Heart right ventricle (tissue), 16 donors: ENCODE data around the gene PRR15. TPM values are rescaled to one million over a fixed set of nuclear protein-coding genes. Genes with fewer than 3 reads are reported as not detected.

Source experiments
- ATAC-seq, 8 donors: fragments of 200-7000 bp; cut with Tn5 transposase; one replicate each; pipeline ENCODE4 v1.9.1; 2020; ENCODE audit warnings: mild to moderate bottlenecking in 8 of 8, moderate library complexity in 8 of 8, moderate number of reproducible peaks in 1 of 8
- DNase-seq, 2 donors: peaks; one replicate each; pipeline ENCODE4 v3.0.0-alpha.2; 2020
- H3K27ac ChIP-seq, 10 donors: fragments of 200-600 bp; sonication (generic) in 2 of 10; one replicate each; pipeline versions ENCODE4 v1.5.0 to v1.8.0; 2020 to 2022; ENCODE audit warnings: mild to moderate bottlenecking in 3 of 10
- H3K27me3 ChIP-seq, 7 donors: fragments of 200-600 bp; one replicate each; pipeline ENCODE4 v1.8.0; 2021 to 2022; ENCODE audit warnings: mild to moderate bottlenecking in 2 of 7
- H3K36me3 ChIP-seq, 9 donors: fragments of 200-600 bp; sonication (generic) in 1 of 9; one replicate each; pipeline versions ENCODE4 v1.5.0 to v1.8.0; 2020 to 2022; ENCODE audit warnings: mild to moderate bottlenecking in 2 of 9
- H3K4me1 ChIP-seq, 9 donors: fragments of 200-600 bp; sonication (generic) in 1 of 9; one replicate each; pipeline versions ENCODE4 v1.5.0 to v1.8.0; 2020 to 2022; ENCODE audit warnings: mild to moderate bottlenecking in 4 of 9
- H3K4me3 ChIP-seq, 10 donors: fragments of 200-600 bp; sonication (generic) in 2 of 10; one replicate each; pipeline versions ENCODE4 v1.5.0 to v1.8.0; 2020 to 2022; ENCODE audit warnings: mild to moderate bottlenecking in 7 of 10, moderate library complexity in 2 of 10
- H3K9me3 ChIP-seq, 11 donors: fragments of 200-600 bp in 10 of 11; sonication (generic) in 2 of 11; one replicate each; pipeline versions ENCODE4 v1.5.0 to v1.8.0; 2013 to 2022; ENCODE audit warnings: mild to moderate bottlenecking in 2 of 11, control low read depth in 1 of 11, moderate library complexity in 1 of 11
- WGBS, 2 donors: extraction: QIAGEN DNeasy Blood & Tissue Kit; methylation state at CpG; one replicate each; pipeline ENCODE4 v1.1.7; 2013; ENCODE audit warnings: inconsistent platforms in 1 of 2; 5-methylcytosine and 5-hydroxymethylcytosine counted together
- intact Hi-C, 10 donors: fragments of 100-400 bp; cut with DNase I; formaldehyde crosslinking; loops; one replicate each; pipeline versions ENCODE4 v1.11.1 to v1.14.2; 2022
- polyA plus RNA-seq, 2 donors: library from polyadenylated mRNA; stranded (reverse); fragments of 200-250 nt; gene quantifications; one replicate each; pipeline ENCODE4 v1.2.3, GENCODE V29; 2013
- total RNA-seq, 10 donors: library from RNA; stranded (reverse); fragmentation: NEBNext Ultra II Directional in 3 of 10; extraction: Animal tissue kit (Norgen Biotek cat#: 25700) in 3 of 10; gene quantifications; one replicate each; pipeline versions ENCODE4 v1.2.1 to v1.2.4, GENCODE V29; 2021 to 2023
- TF ChIP-seq, protein P1 (sequence below), 9 donors: fragments of 200-600 bp; sonication (generic) in 2 of 9; IDR thresholded peaks; one replicate each; pipeline versions ENCODE4 v1.5.0 to v1.8.0; 2021 to 2022; ENCODE audit warnings: antibody characterized with exemption in 9 of 9, mild to moderate bottlenecking in 5 of 9, moderate library complexity in 1 of 9
- donor health status: Arrhythmogenic right ventricular cardiomyopathy.
- donor health status: ischemic (EF 13 %, LVEDD 7.1; RV severe dilation, severe dysfunction).
- donor health status: healthy with polysubstance abuse.
- donor health status: DM: no; HTN: yes; CAD: no.
- donor health status: DM: no; HTN: no; CAD: no.
- donor health status: ischemic (EF 25% LVEDD 6.9; RV normal size, moderate dysfunction).
- donor health status: ischemic (EF 25% LVEDD 5.7; RV mildly dilated, moderate dysfunction).
- donor health status: healthy.
- donor health status: DM: yes; HTN: yes; CAD: no.
- donor health status: Ischemic cardiomyopathy.
- donor health status: ischemic (EF 35%, LVEDD 5.7; RV mildly dilated, moderate dysfunction).
- donor health status: nonischemic (EF 11% LVEDD 7.7; RV severe dilation, severe dysfunction).
- donor health status: DM: yes; HTN: yes; CAD: no.
- donor health status: PGD.
- donor health status: ischemic (EF 29% LVEDD 5.4; RV normal size, mild dysfunction).
- donor health status: nonischemic (EF 23%, LVEDD 6.1; RV moderate dilation, normal function).

PRR15 gene
- total and polyA plus RNA-seq, 12 donors, result 0.14 to 0.49 (median 0.26) TPM; not detected in 5

- intact Hi-C loops, result no loop called here
- WGBS, 2 donors, result 60 to 66% methylated on average over 6 of the region's 6 CpGs
- TF ChIP-seq, protein P1, sequence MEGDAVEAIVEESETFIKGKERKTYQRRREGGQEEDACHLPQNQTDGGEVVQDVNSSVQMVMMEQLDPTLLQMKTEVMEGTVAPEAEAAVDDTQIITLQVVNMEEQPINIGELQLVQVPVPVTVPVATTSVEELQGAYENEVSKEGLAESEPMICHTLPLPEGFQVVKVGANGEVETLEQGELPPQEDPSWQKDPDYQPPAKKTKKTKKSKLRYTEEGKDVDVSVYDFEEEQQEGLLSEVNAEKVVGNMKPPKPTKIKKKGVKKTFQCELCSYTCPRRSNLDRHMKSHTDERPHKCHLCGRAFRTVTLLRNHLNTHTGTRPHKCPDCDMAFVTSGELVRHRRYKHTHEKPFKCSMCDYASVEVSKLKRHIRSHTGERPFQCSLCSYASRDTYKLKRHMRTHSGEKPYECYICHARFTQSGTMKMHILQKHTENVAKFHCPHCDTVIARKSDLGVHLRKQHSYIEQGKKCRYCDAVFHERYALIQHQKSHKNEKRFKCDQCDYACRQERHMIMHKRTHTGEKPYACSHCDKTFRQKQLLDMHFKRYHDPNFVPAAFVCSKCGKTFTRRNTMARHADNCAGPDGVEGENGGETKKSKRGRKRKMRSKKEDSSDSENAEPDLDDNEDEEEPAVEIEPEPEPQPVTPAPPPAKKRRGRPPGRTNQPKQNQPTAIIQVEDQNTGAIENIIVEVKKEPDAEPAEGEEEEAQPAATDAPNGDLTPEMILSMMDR (IDR thresholded peaks at IDR 0.05), result no peak
- DNase-seq (no peak), ATAC-seq (no peak)
- Histone ChIP-seq H3K9me3 (no peaks in the 10 kb centered on the region), H3K4me1 (peaks cover 7 to 22% (median 18%) of the 10 kb centered on the region in 9 donors), H3K27ac (no peak overlapping the region), H3K27me3 (peaks cover 0 to 73% (median 42%) of the 10 kb centered on the region in 7 donors), H3K36me3 (no peaks in the 10 kb centered on the region), H3K4me3 (no peak overlapping the region)
Observed at GRCh38 chr7:29569648-29570047, 6.0 kb downstream of the PRR15 start.

GRCh38 chr7:29572558-29572957 lies 8.9 kb downstream of the PRR15 start:
- no peaks in the 10 kb centered on the region for H3K36me3 ChIP-seq
- TF ChIP-seq, protein P1 (IDR thresholded peaks at IDR 0.05), result no peak
- WGBS, 2 donors, result 89% methylated on average over 2 of the region's 2 CpGs
- DNase-seq (no peak), ATAC-seq (no peak)
- H3K9me3 ChIP-seq, result peaks cover 0 to 13% (median 0%) of the 10 kb centered on the region in 11 donors
- no peak overlapping the region for H3K27ac ChIP-seq
- intact Hi-C loops, result no loop called here
- peaks cover 0 to 44% (median 16%) of the 10 kb centered on the region in 7 donors for H3K27me3 ChIP-seq
- H3K4me3 ChIP-seq, result no peak overlapping the region
- no peaks in the 10 kb centered on the region for H3K4me1 ChIP-seq

GRCh38 chr7:29573567-29573966 lies 9.9 kb downstream of the PRR15 start:
- no peak overlapping the region for H3K27ac ChIP-seq
- ATAC-seq (no peak), DNase-seq (no peak)
- TF ChIP-seq, protein P1 (IDR thresholded peaks at IDR 0.05), result no peak
- H3K4me3 ChIP-seq, result no peak overlapping the region
- H3K36me3 ChIP-seq, result no peaks in the 10 kb centered on the region
- 65 to 72% methylated on average over 3 of the region's 3 CpGs for whole genome bisulfite sequencing, 2 donors
- no peaks in the 10 kb centered on the region for H3K4me1 ChIP-seq
- H3K9me3 ChIP-seq, result peaks cover 0 to 23% (median 0%) of the 10 kb centered on the region in 11 donors
- H3K27me3 ChIP-seq, result peaks cover 0 to 34% (median 8%) of the 10 kb centered on the region in 7 donors
- intact Hi-C loops, result no loop called here

DNA sequence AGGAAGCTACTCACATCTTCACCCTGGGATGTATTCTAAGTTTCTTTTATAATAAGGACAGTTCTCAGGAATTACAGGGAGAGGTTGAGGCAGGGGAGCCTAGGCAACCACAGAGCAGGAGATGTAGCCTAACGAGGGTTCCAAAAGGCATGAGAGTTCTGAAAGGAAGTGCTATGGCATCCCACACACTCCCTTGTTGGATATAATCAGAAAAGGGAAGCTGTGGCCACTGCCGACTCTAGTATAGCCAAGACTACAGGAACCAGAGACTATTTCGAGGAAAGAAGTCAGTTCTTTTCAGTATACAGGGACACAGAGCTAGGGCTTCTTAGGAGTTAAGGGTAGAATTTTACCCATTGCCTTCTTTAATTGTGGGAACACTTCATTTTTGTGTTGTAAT lies 11.0 kb downstream of the PRR15 start:
- 64 to 75% methylated on average over 3 of the region's 3 CpGs for WGBS, 2 donors

More for the DNA sequence above, 11.0 kb downstream of the PRR15 start:
- Histone ChIP-seq H3K36me3 (no peaks in the 10 kb centered on the region), H3K4me3 (no peak overlapping the region), H3K27ac (no peak overlapping the region), H3K9me3 (peaks cover 0 to 24% (median 0%) of the 10 kb centered on the region in 11 donors), H3K27me3 (peaks cover 0 to 23% (median 6%) of the 10 kb centered on the region in 7 donors), H3K4me1 (no peaks in the 10 kb centered on the region)
- TF ChIP-seq, protein P1 (IDR thresholded peaks at IDR 0.05), result no peak
- no peak for ATAC-seq
- intact Hi-C loops, result no loop called here
- DNase-seq, result no peak
